HEK293T (cell line): ENCODE results near the gene ACOT7.
A peak's percentile ranks its signal among the peaks of the same experiment; 100 is the strongest.

Experiments used
- CTCF ChIA-PET: fragments of 350-600 bp; formaldehyde crosslinking; extraction: SDS; loops from one replicate; lab custom pipeline; 2021; ENCODE audit warnings: antibody characterized with exemption, inconsistent platforms; lab: Yijun Ruan, JAX
- POLR2A ChIA-PET: fragments of 350-600 bp; formaldehyde crosslinking; extraction: SDS; loops from one replicate; lab custom pipeline; 2020; ENCODE audit warnings: antibody characterized with exemption, inconsistent platforms; lab: Yijun Ruan, JAX
- DNase-seq: peaks from one replicate; pipeline ENCODE4 v3.0.0; 2012; ENCODE audit warnings: mixed read lengths; ENCODE audit errors: extremely low spot score
- ARNT ChIP-seq: fragments of 450-650 bp; IDR thresholded peaks from 2 replicates; pipeline ENCODE4 v1.6.1; 2017; ENCODE audit warnings: mild to moderate bottlenecking
- BHLHE40 ChIP-seq: fragments of 450-650 bp; IDR thresholded peaks from 2 replicates; pipeline ENCODE4 v1.6.1; 2016; ENCODE audit warnings: mild to moderate bottlenecking, moderate library complexity, borderline replicate concordance
- CTBP1 ChIP-seq: fragments of 450-650 bp; IDR thresholded peaks from 2 replicates; pipeline ENCODE4 v1.6.1; 2016; ENCODE audit warnings: borderline replicate concordance
- ELF4 ChIP-seq: fragments of 450-650 bp; IDR thresholded peaks from 2 replicates; pipeline ENCODE4 v1.6.1; 2017; ENCODE audit warnings: antibody characterized with exemption
- FOXA1 ChIP-seq: fragments of 450-650 bp; IDR thresholded peaks from 2 replicates; pipeline ENCODE4 v1.6.1; 2016; ENCODE audit warnings: mild to moderate bottlenecking
- FOXK2 ChIP-seq: fragments of 450-650 bp; IDR thresholded peaks from 2 replicates; pipeline ENCODE4 v1.6.1; 2016; ENCODE audit warnings: mild to moderate bottlenecking
- FOXM1 ChIP-seq: fragments of 450-650 bp; IDR thresholded peaks from 2 replicates; pipeline ENCODE4 v1.6.1; 2017; ENCODE audit warnings: mild to moderate bottlenecking, borderline replicate concordance
- HDGF ChIP-seq: fragments of 450-650 bp; IDR thresholded peaks from 2 replicates; pipeline ENCODE4 v1.6.1; 2017; ENCODE audit warnings: antibody characterized with exemption, borderline replicate concordance
- L3MBTL2 ChIP-seq: fragments of 450-650 bp; conservative IDR thresholded peaks from 2 replicates; pipeline ENCODE4 v1.6.1; 2016; ENCODE audit warnings: mild to moderate bottlenecking
- LEF1 ChIP-seq: fragments of 450-650 bp; IDR thresholded peaks from 2 replicates; pipeline ENCODE4 v1.6.1; 2017; ENCODE audit warnings: mild to moderate bottlenecking, borderline replicate concordance
- NFRKB ChIP-seq: fragments of 450-650 bp; IDR thresholded peaks from 2 replicates; pipeline ENCODE4 v1.6.1; 2016; ENCODE audit warnings: mild to moderate bottlenecking, moderate library complexity
- SP1 ChIP-seq: fragments of 450-650 bp; IDR thresholded peaks from 2 replicates; pipeline ENCODE4 v1.6.1; 2017
- SUZ12 ChIP-seq: fragments of 450-650 bp; IDR thresholded peaks from 2 replicates; pipeline ENCODE4 v1.6.1; 2016; ENCODE audit warnings: mild to moderate bottlenecking
- TARDBP ChIP-seq: fragments of 450-650 bp; IDR thresholded peaks from 2 replicates; pipeline ENCODE4 v1.6.1; 2016
- ZNF384 ChIP-seq: fragments of 450-650 bp; IDR thresholded peaks from 2 replicates; pipeline ENCODE4 v1.6.1; 2016
- TF ChIP-seq, protein P1 (sequence below): fragments of 450-650 bp; IDR thresholded peaks from 2 replicates; pipeline ENCODE4 v1.6.1; 2016

The ACOT7 gene

DNA sequence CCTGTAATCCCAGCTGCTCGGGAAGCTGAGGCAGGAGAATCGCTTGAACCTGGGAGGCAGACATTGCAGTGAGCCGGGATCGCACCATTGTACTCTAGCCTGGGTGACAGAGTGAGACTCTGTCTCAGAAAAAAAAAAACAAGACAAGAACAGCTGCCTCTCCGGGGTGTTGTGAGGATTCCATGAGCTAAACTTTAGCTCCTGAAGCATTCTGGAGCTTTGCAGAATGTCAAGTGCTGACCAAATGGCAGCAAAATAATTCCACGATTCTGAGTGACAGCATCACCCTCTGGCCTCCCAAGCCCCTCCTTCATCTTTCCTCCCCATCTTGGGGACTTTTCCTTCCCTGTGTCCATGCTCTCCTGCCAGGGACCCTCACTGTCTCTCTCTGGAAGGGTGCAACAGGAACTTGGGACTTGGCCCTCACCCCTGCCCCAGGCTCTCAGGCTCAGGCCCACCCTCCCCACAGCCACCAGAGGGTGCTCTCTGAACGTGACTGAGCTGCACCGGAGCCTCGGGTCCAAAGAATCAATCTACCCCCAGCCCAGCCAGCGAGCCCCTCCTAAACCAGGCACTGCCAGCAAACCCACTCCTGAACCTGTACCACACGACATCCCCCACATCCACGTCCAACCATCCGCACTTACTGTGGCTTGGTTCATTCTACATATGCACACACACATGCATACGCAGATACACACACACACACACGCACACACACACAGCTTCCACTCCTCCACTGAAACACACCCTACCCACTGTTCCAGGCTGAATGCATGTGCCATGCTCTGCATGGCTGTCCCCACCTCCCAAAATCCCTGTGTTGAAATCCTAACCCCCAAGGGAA lies 45.7 kb downstream of the ACOT7 start:
- CTCF ChIA-PET = interaction anchor here (0.6 to 2.3 kb wide), 15 partner anchors 10 to 302 kb away, joined by 3 to 12 read pairs (median 4); no protein-coding TSS in a partner anchor
- POLR2A ChIA-PET = no interaction called here
- TF ChIP-seq FOXK2 (no peak), HDGF (0 out of 2 replicates have a peak, but pooled peaks have one; percentile 23)
- DNase-seq = peak; percentile 69

DNA sequence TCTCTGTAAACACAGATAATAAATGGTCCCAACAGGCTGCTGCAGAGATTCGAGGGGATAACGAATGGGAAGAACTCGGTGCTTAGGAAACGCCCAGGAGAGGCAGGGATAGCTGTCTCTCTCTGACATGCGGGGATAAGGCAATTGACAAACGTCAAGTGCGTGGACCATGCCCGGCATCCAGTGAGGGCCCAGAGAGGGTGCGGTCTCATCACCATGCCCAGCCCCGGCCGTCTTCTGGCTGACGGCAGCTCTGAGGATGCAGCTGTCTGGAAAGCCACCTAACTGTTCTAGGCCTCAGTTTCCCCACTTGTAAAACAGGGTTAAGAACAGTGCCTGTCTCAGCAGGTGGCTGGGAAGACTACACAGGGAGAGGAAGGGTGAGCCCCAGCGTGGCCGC lies 48.1 kb downstream of the ACOT7 start:
- ChIA-PET CTCF (interaction anchor here (1.0 to 1.7 kb wide), 2 partner anchors 12 to 99 kb away, joined by 3 to 5 read pairs; no protein-coding TSS in a partner anchor), POLR2A (no interaction called here)
- DNase-seq = no peak
- TF ChIP-seq LEF1 (no peak), ARNT (no peak), L3MBTL2 (no peak), HDGF (no peak)
- TF ChIP-seq, protein P1, sequence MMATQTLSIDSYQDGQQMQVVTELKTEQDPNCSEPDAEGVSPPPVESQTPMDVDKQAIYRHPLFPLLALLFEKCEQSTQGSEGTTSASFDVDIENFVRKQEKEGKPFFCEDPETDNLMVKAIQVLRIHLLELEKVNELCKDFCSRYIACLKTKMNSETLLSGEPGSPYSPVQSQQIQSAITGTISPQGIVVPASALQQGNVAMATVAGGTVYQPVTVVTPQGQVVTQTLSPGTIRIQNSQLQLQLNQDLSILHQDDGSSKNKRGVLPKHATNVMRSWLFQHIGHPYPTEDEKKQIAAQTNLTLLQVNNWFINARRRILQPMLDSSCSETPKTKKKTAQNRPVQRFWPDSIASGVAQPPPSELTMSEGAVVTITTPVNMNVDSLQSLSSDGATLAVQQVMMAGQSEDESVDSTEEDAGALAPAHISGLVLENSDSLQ = no peak

DNA sequence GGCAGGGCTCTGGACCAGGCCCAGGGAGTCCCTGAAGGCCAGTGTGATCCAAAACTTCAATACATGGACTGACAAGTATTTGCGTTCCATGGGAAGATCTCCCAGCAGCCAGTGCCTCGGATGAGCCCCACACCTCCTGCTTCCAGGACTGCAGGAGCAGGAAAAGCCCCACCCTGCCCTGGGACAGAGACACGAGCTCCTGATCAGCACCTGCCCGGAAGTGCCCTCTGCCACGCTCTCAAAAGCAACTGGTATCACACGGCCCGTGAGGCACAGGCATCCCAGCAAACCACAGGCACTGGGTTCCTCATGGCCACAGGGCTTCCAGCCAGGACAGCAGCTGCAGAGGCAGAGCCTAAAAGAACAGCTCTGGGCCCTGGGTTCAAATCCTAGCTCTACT lies 48.6 kb downstream of the ACOT7 start:
- POLR2A ChIA-PET = no interaction called here
- CTCF ChIA-PET = interaction anchor here (1.2 to 3.6 kb wide), 3 partner anchors 9 to 99 kb away, joined by 5 to 28 read pairs (median 5); no protein-coding TSS in a partner anchor
- TF ChIP-seq LEF1 (no peak), HDGF (no peak), SP1 (no peak), ELF4 (no peak), FOXK2 (no peak), L3MBTL2 (no peak), SUZ12 (no peak), ZNF384 (no peak), TARDBP (no peak), FOXA1 (no peak), CTBP1 (no peak), FOXM1 (no peak), NFRKB (no peak), BHLHE40 (no peak), ARNT (no peak)
- TF ChIP-seq, protein P1 = no peak
- DNase-seq = no peak

DNA sequence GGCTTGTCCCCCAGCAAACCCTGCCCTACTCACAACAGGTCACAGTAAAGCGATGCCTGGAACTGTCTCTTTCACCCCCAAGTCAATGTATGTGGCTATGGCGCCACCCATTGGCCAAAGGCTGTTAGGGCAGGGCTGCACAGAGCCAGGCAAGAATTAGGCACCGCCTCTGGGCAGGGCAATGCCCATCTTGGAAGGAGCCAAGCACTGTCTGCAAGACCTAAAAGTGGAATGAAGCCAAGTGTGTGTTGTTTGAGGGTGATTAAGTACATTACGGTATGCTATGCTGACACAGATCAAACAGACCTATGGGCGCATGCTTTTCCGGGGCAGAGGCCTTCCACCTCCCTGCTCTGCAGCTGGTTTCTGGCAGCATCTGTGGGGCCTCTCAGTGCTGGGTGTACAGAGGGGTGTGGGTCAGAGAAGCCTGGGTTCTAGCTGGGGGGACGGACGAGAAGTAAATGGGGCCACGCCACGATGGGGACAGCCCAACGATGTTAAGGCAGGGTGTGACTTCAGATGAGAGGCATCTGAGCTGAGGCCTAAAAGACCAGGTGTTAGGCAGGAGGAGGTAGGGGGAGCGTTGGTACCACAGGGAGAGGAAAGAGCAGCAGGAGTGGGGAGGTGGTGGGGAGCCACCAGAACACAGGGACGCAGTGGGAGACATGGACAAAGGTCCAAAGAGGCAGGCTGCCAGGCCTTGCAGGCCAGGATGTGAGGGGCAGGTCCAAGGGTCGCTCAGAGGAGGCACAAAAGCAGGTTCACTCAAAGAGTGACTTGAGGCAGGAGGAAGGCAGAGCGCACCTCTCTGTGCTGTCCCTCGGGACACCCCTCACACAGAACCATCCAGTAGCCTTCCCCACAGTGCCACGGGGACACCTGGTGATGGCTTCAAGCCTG lies 49.8 kb downstream of the ACOT7 start:
- POLR2A ChIA-PET = interaction anchor here (0.6 kb wide), 1 partner anchor 90 kb away, joined by 3 read pairs; no protein-coding TSS in a partner anchor
- TF ChIP-seq ARNT (no peak), NFRKB (no peak), ZNF384 (no peak), L3MBTL2 (no peak), SP1 (no peak), ELF4 (no peak), TARDBP (no peak), SUZ12 (no peak), FOXA1 (no peak), FOXK2 (no peak), BHLHE40 (no peak), CTBP1 (no peak), HDGF (no peak)
- TF ChIP-seq, protein P1 = no peak
- peak; percentile 80 for DNase-seq

DNA sequence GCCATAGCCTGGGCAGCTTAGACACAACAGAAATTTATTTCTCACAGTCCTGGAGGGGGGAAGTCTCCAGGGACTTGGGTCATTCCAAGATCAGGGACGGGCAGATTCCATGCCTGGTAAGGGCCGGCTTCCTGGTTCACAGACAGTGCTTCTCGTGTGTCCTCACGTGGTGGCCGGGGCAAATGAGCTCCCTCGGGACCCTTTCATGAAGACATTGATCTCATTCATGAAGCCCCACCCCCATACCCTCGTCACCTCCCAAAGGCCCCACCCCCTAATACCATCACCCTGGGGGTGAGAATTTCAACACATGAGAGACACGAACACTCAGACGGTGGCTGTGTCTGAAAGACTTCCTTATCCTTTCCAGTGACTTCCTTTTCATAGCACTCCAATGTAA lies 51.5 kb downstream of the ACOT7 start:
- no peak for TF ChIP-seq ZNF384
- TF ChIP-seq L3MBTL2 = no peak
- TF ChIP-seq FOXM1 = no peak
- no peak for TF ChIP-seq SP1
- TF ChIP-seq, protein P1 = no peak
- TF ChIP-seq ARNT = no peak
- TF ChIP-seq BHLHE40 = no peak
- TF ChIP-seq FOXK2 = no peak
- no peak for TF ChIP-seq HDGF
- TF ChIP-seq TARDBP = no peak
- TF ChIP-seq SUZ12 = no peak
- TF ChIP-seq LEF1 = no peak
- no peak for TF ChIP-seq FOXA1
- no peak for TF ChIP-seq CTBP1
- TF ChIP-seq ELF4 = no peak
- TF ChIP-seq NFRKB = no peak
- CTCF ChIA-PET = interaction anchor here (1.1 to 3.6 kb wide), 2 partner anchors 95 to 103 kb away, joined by 3 to 28 read pairs; no protein-coding TSS in a partner anchor
- POLR2A ChIA-PET = interaction anchor here (1.6 kb wide), 1 partner anchor 96 kb away, joined by 4 read pairs; no protein-coding TSS in a partner anchor
- no peak for DNase-seq

More for the DNA sequence above, 49.8 kb downstream of the ACOT7 start:
- CTCF ChIA-PET = interaction anchor here (0.6 to 3.6 kb wide), 6 partner anchors 8 to 269 kb away, joined by 3 to 28 read pairs (median 4); no protein-coding TSS in a partner anchor
